CD8-positive, alpha-beta memory T cell (primary cell): ENCODE data around the gene TIPIN. TPM values are rescaled to one million over a fixed set of nuclear protein-coding genes. Genes with fewer than 3 reads are reported as not detected.

ENCODE experiments used
- CTCF ChIA-PET: fragments of 350-600 bp; sonication (Branson Sonifier 250); formaldehyde crosslinking; loops from one replicate; lab custom pipeline; 2021; ENCODE audit warnings: antibody characterized with exemption; lab: Charles Lee
- POLR2A ChIA-PET: fragments of 350-600 bp; sonication (Branson Sonifier 250); formaldehyde crosslinking; loops from one replicate; lab custom pipeline; 2021; ENCODE audit warnings: antibody characterized with exemption; lab: Charles Lee
- DNase-seq, 5 donors: peaks; one replicate each; pipeline versions ENCODE4 v3.0.0 to v3.0.0-alpha.2; 2020 to 2022; ENCODE audit warnings: mixed read lengths in 1 of 5
- H3K27ac ChIP-seq: one replicate; pipeline ENCODE4 v1.7.0; 2013; ENCODE audit warnings: low read depth, mild to moderate bottlenecking, low read length, moderate library complexity
- H3K27me3 ChIP-seq: 2 replicates; pipeline ENCODE4 v1.7.0; 2013; ENCODE audit warnings: low read length, mild to moderate bottlenecking; ENCODE audit not compliant: insufficient read depth, poor library complexity, severe bottlenecking
- H3K36me3 ChIP-seq: 2 replicates; pipeline ENCODE4 v1.7.0; 2013; ENCODE audit warnings: mild to moderate bottlenecking, low read length, moderate library complexity; ENCODE audit not compliant: insufficient read depth
- H3K4me1 ChIP-seq: 2 replicates; pipeline ENCODE4 v1.7.0; 2013; ENCODE audit warnings: mild to moderate bottlenecking, low read length, moderate library complexity; ENCODE audit not compliant: insufficient read depth
- H3K4me3 ChIP-seq: 2 replicates; pipeline ENCODE4 v1.7.0; 2013; ENCODE audit warnings: mild to moderate bottlenecking, low read length
- H3K9me3 ChIP-seq: 2 replicates; pipeline ENCODE4 v1.7.0; 2013; ENCODE audit warnings: mild to moderate bottlenecking, low read length
- H3K27ac Mint-ChIP-seq, 8 donors: one replicate each; pipeline ENCODE4 v1.8.0; 2020 to 2021; ENCODE audit warnings: mixed read lengths in 8 of 8, mild to moderate bottlenecking in 6 of 8, inconsistent platforms in 3 of 8, moderate library complexity in 3 of 8
- H3K27me3 Mint-ChIP-seq, 2 donors: one replicate each; pipeline ENCODE4 v1.8.0; 2020 to 2021; ENCODE audit warnings: mixed read lengths in 2 of 2, mild to moderate bottlenecking in 1 of 2, moderate library complexity in 1 of 2
- H3K36me3 Mint-ChIP-seq, 3 donors: one replicate each; pipeline ENCODE4 v1.8.0; 2020 to 2021; ENCODE audit warnings: mixed read lengths in 3 of 3, inconsistent platforms in 1 of 3, mild to moderate bottlenecking in 1 of 3
- H3K4me1 Mint-ChIP-seq, 3 donors: one replicate each; pipeline ENCODE4 v1.8.0; 2020 to 2021; ENCODE audit warnings: mixed read lengths in 3 of 3, inconsistent platforms in 1 of 3, mild to moderate bottlenecking in 1 of 3
- H3K4me3 Mint-ChIP-seq, 7 donors: one replicate each; pipeline ENCODE4 v1.8.0; 2020 to 2021; ENCODE audit warnings: mixed read lengths in 7 of 7, mild to moderate bottlenecking in 6 of 7, moderate library complexity in 4 of 7, inconsistent platforms in 2 of 7
- H3K9me3 Mint-ChIP-seq, 5 donors: one replicate each; pipeline ENCODE4 v1.8.0; 2020 to 2022; ENCODE audit warnings: mixed read lengths in 5 of 5, mild to moderate bottlenecking in 3 of 5, moderate library complexity in 2 of 5, inconsistent platforms in 1 of 5
- polyA plus RNA-seq: library from polyadenylated mRNA; unstranded; fragments of 300-500 nt; fragmentation: Illumina TruSeq; gene quantifications from one replicate; pipeline ENCODE4 v1.2.3, GENCODE V29; 2021
- total RNA-seq, 2 experiments: library from RNA; stranded (reverse); gene quantifications; one replicate each; pipeline ENCODE4 v1.2.3, GENCODE V29; 2021

The TIPIN gene
- total and polyA plus RNA-seq, 3 experiments from 2014 or later: 9.1 to 63.7 (median 58.9) TPM

- Mint-ChIP-seq H3K9me3 (no peaks in the 10 kb centered on the region), H3K4me1 (peaks cover 45 to 60% (median 56%) of the 10 kb centered on the region in 3 donors), H3K36me3 (peaks cover 0 to 21% (median 3%) of the 10 kb centered on the region in 3 donors), H3K27ac (peak overlapping the region; percentile 91 to 99 (median 96)), H3K27me3 (no peaks in the 10 kb centered on the region), H3K4me3 (peak overlapping the region; percentile 87 to 96 (median 89))
- no peak for DNase-seq
- Histone ChIP-seq H3K4me3 (peak overlapping the region; percentile 67), H3K9me3 (no peaks in the 10 kb centered on the region), H3K36me3 (no peaks in the 10 kb centered on the region), H3K27me3 (no peaks in the 10 kb centered on the region), H3K27ac (no peak overlapping the region), H3K4me1 (peaks cover 35% of the 10 kb centered on the region)
- POLR2A ChIA-PET: interaction anchor here (0.7 to 1.1 kb wide), 3 partner anchors 205 to 425 kb away, joined by 3 read pairs; partner anchors contain the start of gene RAB11A
- CTCF ChIA-PET: interaction anchor here (3.7 kb wide), 1 partner anchor 204 kb away, joined by 25 read pairs; the partner anchor contains the start of gene SNAPC5
Measured at GRCh38 chr15:66294932-66295235, 61.6 kb downstream of the TIPIN start.

DNA sequence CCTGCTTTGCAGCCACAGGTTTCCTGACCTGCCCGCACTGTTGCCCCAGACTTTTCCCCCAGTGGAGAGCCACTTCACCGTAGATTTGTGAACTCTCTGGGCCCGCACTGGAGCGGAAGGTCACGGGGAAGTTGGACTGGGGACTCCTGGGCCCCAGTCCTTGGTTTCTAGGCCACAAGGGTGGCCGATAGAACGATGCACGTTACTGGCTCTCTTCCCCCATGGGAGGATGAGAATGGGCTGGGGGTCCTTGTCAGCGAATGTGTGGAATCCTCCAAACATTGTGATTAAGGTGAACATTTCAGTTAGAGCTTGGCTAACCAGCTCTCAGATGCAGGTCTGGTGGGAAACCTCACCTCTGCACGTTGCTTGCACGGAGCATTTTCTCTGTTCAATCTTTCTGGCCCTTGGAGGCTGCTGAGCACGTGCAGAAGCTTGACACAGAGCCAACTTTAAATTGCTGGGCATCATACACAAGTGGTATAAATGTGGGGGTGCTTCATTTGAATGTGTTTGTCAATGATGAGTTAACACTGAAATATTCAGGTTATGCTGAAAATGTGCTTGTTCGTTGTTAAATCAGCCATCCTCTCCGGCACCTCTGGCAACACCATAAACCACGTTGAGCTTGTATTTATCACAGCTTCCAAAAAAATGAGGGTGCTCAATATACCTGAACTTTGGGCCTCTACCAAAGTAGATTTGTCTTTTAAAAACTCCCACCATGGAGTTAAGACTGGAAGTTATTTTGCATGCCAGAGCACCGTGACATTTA, 62.1 kb downstream of the TIPIN start:
- Histone ChIP-seq H3K4me1 (peaks cover 35% of the 10 kb centered on the region), H3K36me3 (no peaks in the 10 kb centered on the region), H3K27ac (peak overlapping the region; percentile 80), H3K9me3 (no peaks in the 10 kb centered on the region), H3K27me3 (no peaks in the 10 kb centered on the region), H3K4me3 (peak overlapping the region; percentile 67)
- H3K27me3 Mint-ChIP-seq: no peaks in the 10 kb centered on the region
- POLR2A ChIA-PET: interaction anchor here (0.7 to 1.1 kb wide), 3 partner anchors 206 to 425 kb away, joined by 3 read pairs; partner anchors contain the start of gene RAB11A
- CTCF ChIA-PET: interaction anchor here (3.7 kb wide), 1 partner anchor 204 kb away, joined by 25 read pairs; the partner anchor contains the start of gene SNAPC5
- H3K36me3 Mint-ChIP-seq: peaks cover 0 to 20% (median 3%) of the 10 kb centered on the region in 3 donors
- H3K4me1 Mint-ChIP-seq: peaks cover 45 to 60% (median 56%) of the 10 kb centered on the region in 3 donors
- no peaks in the 10 kb centered on the region for H3K9me3 Mint-ChIP-seq
- H3K27ac Mint-ChIP-seq: peak overlapping the region; percentile 91 to 99 (median 96)
- DNase-seq: peak in 1 of 5 donors; percentile 46
- peak overlapping the region; percentile 87 to 96 (median 89) for H3K4me3 Mint-ChIP-seq

DNA sequence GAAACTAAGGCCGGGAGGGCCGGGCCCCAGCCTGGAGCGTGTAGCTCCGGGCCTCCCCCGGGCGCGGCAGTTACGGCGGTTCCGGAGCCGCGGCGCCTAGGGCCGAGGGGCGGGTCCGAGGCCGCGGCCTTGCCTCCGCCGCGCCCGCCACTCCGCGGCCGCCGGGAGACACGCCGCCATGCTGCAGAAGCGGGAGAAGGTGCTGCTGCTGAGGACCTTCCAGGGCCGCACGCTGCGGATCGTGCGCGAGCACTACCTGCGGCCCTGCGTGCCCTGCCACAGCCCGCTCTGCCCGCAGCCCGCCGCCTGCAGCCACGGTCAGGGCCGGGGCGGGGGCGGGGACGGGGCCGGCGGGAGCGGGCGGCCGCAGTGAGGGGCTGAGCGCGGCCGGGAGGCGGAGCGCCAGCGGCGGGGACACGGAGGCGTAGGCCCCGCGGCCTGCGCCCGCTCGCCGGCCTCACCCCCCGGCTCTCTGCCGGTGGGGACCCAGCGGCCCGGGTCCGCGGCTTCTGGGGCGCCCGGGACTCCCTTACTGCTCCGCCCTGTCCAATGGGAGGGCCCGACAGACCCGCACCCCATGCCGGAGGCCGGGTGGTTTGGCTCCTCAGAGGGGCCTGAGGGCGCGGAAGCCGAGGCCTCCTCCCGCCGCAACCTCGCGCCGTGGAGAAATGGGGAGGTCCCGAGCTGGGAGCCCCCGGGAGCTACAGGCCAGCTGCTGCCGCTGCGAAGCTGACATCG, 62.9 kb downstream of the TIPIN start, which contains the start of gene DIS3L:
Gene DIS3L, plus strand, starts transcription at position 150 of the 738 bp plus-strand sequence. Its CDS starts 29 bp downstream, at position 179.
- Histone ChIP-seq H3K9me3 (no peaks in the 10 kb centered on the region), H3K4me3 (peak within 1 kb of the TSS; percentile 70), H3K27me3 (no peaks in the 10 kb centered on the region), H3K36me3 (no peaks in the 10 kb centered on the region), H3K4me1 (peaks cover 35% of the 10 kb centered on the region), H3K27ac (peak within 1 kb of the TSS; percentile 80)
- Mint-ChIP-seq H3K27me3 (no peaks in the 10 kb centered on the region), H3K4me1 (peaks cover 42 to 57% (median 56%) of the 10 kb centered on the region in 3 donors), H3K27ac (peak within 1 kb of the TSS; percentile 91 to 99 (median 96)), H3K9me3 (no peaks in the 10 kb centered on the region), H3K4me3 (peak within 1 kb of the TSS; percentile 87 to 98 (median 89)), H3K36me3 (peaks cover 0 to 15% (median under 1%) of the 10 kb centered on the region in 3 donors)
- ChIA-PET POLR2A (interaction anchor here (0.7 to 1.1 kb wide), 2 partner anchors 210 to 423 kb away, joined by 3 to 8 read pairs; no protein-coding TSS in a partner anchor), CTCF (interaction anchor here (3.7 kb wide), 1 partner anchor 205 kb away, joined by 25 read pairs; the partner anchor contains the start of gene SNAPC5)
- DNase-seq: peak; percentile 44 to 75 (median 74)

- ChIA-PET CTCF (interaction anchor here (0.9 to 3.7 kb wide), 2 partner anchors 206 to 423 kb away, joined by 3 to 25 read pairs; partner anchors contain the start of genes RAB11A and SNAPC5), POLR2A (interaction anchor here (0.7 kb wide), 1 partner anchor 422 kb away, joined by 8 read pairs; no protein-coding TSS in a partner anchor)
- Mint-ChIP-seq H3K27me3 (no peaks in the 10 kb centered on the region), H3K27ac (peak overlapping the region; percentile 88 to 98 (median 94)), H3K9me3 (no peaks in the 10 kb centered on the region), H3K36me3 (peaks cover 0 to 12% (median 0%) of the 10 kb centered on the region in 3 donors), H3K4me1 (peaks cover 40 to 57% (median 57%) of the 10 kb centered on the region in 3 donors), H3K4me3 (peak overlapping the region; percentile 83 to 98 (median 86))
- Histone ChIP-seq H3K9me3 (no peaks in the 10 kb centered on the region), H3K27me3 (no peaks in the 10 kb centered on the region), H3K27ac (peak overlapping the region; percentile 80), H3K4me3 (peak overlapping the region; percentile 70), H3K36me3 (no peaks in the 10 kb centered on the region), H3K4me1 (peaks cover 35% of the 10 kb centered on the region)
- DNase-seq: peak in 1 of 5 donors; percentile 20
Measured at GRCh38 chr15:66292571-66293418, 63.7 kb downstream of the TIPIN start.

GRCh38 chr15:66291816-66292570, 64.5 kb downstream of the TIPIN start:
- no peaks in the 10 kb centered on the region for H3K27me3 Mint-ChIP-seq
- peak overlapping the region; percentile 88 to 98 (median 94) for H3K27ac Mint-ChIP-seq
- H3K4me1 Mint-ChIP-seq: peaks cover 43 to 62% (median 61%) of the 10 kb centered on the region in 3 donors
- no peaks in the 10 kb centered on the region for H3K36me3 ChIP-seq
- peaks cover 0 to 7% (median 0%) of the 10 kb centered on the region in 3 donors for H3K36me3 Mint-ChIP-seq
- peak overlapping the region; percentile 70 for H3K4me3 ChIP-seq
- H3K27ac ChIP-seq: peak overlapping the region; percentile 1
- H3K27me3 ChIP-seq: no peaks in the 10 kb centered on the region
- H3K4me1 ChIP-seq: peaks cover 35% of the 10 kb centered on the region
- POLR2A ChIA-PET: no interaction called here
- peak overlapping the region; percentile 83 to 98 (median 86) for H3K4me3 Mint-ChIP-seq
- no peaks in the 10 kb centered on the region for H3K9me3 ChIP-seq
- no peak for DNase-seq
- H3K9me3 Mint-ChIP-seq: no peaks in the 10 kb centered on the region
- CTCF ChIA-PET: interaction anchor here (0.9 to 3.7 kb wide), 2 partner anchors 207 to 423 kb away, joined by 3 to 25 read pairs; partner anchors contain the start of genes RAB11A and SNAPC5

DNA sequence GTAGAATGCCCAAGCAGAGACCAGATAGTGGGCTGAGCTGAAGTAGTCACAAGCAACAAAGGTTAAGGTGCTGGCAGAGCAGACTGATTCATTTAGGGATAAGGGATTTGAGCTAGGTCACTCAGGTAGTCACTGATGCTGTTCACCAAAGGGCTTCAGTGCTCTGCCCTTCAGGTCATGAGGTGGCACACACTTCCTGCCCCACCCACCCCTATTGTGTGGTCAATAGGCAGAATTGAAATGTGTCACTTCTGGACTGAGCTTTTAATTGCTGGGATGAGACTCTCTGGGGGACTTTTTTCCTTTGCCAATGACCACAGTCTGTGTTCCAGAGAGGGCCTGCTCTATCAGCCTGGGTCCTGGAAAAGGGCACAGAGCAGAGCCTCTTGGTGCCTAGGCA, 66.0 kb downstream of the TIPIN start:
- Mint-ChIP-seq H3K4me1 (peaks cover 37 to 50% (median 48%) of the 10 kb centered on the region in 3 donors), H3K27ac (peak overlapping the region in 2 of 8 donors; percentile 1 to 84), H3K36me3 (peaks cover 0 to 3% (median 0%) of the 10 kb centered on the region in 3 donors), H3K27me3 (no peaks in the 10 kb centered on the region), H3K4me3 (peak overlapping the region in 3 of 7 donors; percentile 6 to 82 (median 18)), H3K9me3 (no peaks in the 10 kb centered on the region)
- Histone ChIP-seq H3K27me3 (no peaks in the 10 kb centered on the region), H3K4me3 (no peak overlapping the region), H3K36me3 (no peaks in the 10 kb centered on the region), H3K27ac (no peak overlapping the region), H3K4me1 (peaks cover 35% of the 10 kb centered on the region), H3K9me3 (no peaks in the 10 kb centered on the region)
- ChIA-PET POLR2A (interaction anchor here (0.5 to 0.8 kb wide), 2 partner anchors 86 to 181 kb away, joined by 3 read pairs; no protein-coding TSS in a partner anchor), CTCF (no interaction called here)
- no peak for DNase-seq
